Ascending aorta (tissue), 2 donors: ENCODE measurements around the gene SH3PXD2A. TPM values are rescaled to one million over a fixed set of nuclear protein-coding genes. Genes with fewer than 3 reads are reported as not detected.

Experiments used
- DNase-seq, 2 donors: peaks; one replicate each; pipeline ENCODE4 v3.0.0-alpha.2; 2019; ENCODE audit warnings: low spot score in 2 of 2
- H3K27ac ChIP-seq, 2 donors: fragments of 200-600 bp; sonication (generic); one replicate each; pipeline ENCODE4 v1.5.1; 2016 to 2017; ENCODE audit warnings: mild to moderate bottlenecking in 1 of 2
- H3K27me3 ChIP-seq: fragments of 200-600 bp; sonication (generic); one replicate; pipeline ENCODE4 v1.5.1; 2017
- H3K36me3 ChIP-seq, 2 donors: fragments of 200-600 bp; sonication (generic); one replicate each; pipeline ENCODE4 v1.5.1; 2016
- H3K4me1 ChIP-seq, 2 donors: fragments of 200-600 bp; sonication (generic); one replicate each; pipeline ENCODE4 v1.5.1; 2016 to 2017; ENCODE audit warnings: mild to moderate bottlenecking in 1 of 2
- H3K4me3 ChIP-seq, 2 donors: fragments of 200-600 bp; sonication (generic); one replicate each; pipeline ENCODE4 v1.5.1; 2016 to 2017; ENCODE audit warnings: mild to moderate bottlenecking in 1 of 2
- H3K9me3 ChIP-seq, 2 donors: fragments of 200-600 bp; sonication (generic); one replicate each; pipeline ENCODE4 v1.5.1; 2016
- CTCF ChIP-seq, 3 experiments: fragments of 200-600 bp in 2 of 3; fragments of 450-650 bp in 1 of 3; sonication (generic) in 2 of 3; IDR thresholded peaks; one replicate each; pipeline ENCODE4 v1.5.1; 2016 to 2019; ENCODE audit warnings: antibody characterized with exemption in 3 of 3, mild to moderate bottlenecking in 1 of 3, moderate library complexity in 1 of 3
- intact Hi-C: fragments of 100-400 bp; cut with DNase I; formaldehyde crosslinking; loops from one replicate; pipeline ENCODE4 v1.15.1; 2023
- total RNA-seq: library from RNA; depleted of rRNA; stranded (reverse); fragments of >200 nt; gene quantifications from one replicate; pipeline ENCODE4 v1.1.0, GENCODE V29; 2016

SH3PXD2A gene
- total RNA-seq, 1 donor from 2014 or later: 50.0 TPM

DNA sequence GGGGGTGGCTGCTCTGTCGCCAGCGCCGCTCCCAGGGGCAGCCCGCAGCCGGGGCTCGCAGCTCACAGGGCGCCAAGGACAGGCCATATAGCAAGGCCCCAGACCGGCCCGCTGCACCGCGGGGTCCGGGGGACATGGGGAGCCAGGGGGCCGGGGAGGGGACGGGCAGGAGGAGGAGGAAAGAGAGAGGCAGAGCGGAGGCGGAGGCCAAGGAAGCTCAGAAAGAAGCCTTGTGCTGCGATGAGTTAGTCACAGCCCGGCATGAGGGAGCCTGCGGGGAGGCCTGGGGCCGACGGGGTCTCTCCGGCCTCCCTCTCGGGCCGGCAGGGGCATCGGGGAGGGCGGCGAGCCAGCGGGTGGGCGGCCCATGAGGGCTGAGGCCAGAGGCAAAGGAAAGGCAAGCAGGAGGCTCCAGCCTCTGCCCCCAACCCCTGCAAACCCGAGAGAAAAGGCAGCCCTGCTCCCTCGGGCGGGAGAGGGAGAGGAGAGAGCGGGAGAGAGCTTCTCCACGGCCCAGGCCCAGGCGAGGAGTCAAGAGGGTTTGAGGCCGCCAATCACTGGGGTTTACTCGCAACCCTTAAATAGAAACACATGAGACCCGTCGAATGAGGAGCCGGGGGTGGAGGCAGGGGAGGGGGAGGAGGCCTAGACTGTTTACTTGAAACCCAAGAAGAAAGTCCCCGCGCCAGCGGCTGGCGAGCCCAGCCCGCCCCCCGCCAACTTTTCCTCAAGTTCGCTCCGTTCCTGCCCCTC, 194.0 kb downstream of the SH3PXD2A start:
- peak overlapping the region; percentile 61 to 94 for H3K4me3 ChIP-seq
- peak in 1 of 3 experiments; percentile 36 for TF ChIP-seq CTCF (IDR thresholded peaks at IDR 0.05)
- peak; percentile 77 to 93 for DNase-seq
- peaks cover 5 to 16% of the 10 kb centered on the region in 2 donors for H3K36me3 ChIP-seq
- no peaks in the 10 kb centered on the region for H3K9me3 ChIP-seq
- peak overlapping the region; percentile 93 for H3K27ac ChIP-seq
- intact Hi-C loops: loop anchor here (1.0 kb wide), 1 partner anchor 41 kb away; no protein-coding TSS in a partner anchor
- H3K27me3 ChIP-seq: no peaks in the 10 kb centered on the region
- peaks cover 16 to 31% of the 10 kb centered on the region in 2 donors for H3K4me1 ChIP-seq

DNA sequence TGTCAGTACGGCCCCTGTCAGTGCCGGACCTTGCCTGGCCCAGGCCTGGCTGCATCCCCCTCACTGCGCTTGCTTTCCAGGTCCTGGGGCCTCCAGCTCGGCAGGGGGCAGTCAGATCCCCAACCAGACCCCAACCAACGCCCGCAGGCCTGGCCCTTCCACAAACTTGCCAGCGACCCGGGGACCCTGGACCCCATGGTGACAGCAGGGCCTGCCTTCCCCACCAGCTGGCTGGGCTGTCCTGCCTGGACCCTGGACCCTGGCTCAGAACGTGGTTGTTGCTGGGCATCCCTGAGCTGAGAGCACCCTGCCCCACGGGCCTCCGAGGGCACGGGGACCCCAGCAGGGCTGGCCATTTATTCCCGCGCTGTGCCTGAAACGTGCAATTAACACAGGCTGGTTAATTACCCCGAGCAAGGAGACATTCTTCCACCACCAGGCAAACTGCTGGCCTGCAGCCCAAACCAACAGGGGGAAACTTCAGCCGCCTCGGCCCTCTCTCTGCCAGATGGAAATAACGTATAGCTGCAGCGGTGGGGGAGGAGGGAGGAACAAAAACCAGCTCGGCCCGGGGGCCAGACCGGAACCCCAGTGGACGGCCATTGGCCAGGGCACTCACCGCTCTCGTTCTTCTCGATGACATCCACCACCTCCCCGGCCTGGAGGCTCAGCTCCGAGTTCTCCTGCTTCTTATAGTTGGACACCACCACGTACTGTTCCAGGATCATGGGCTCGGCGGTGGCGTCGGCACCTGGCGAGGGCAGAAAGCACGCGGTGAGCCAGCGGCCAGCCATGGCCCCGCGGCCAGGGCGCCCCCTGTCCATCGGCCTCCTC, 194.8 kb downstream of the SH3PXD2A start:
- Histone ChIP-seq H3K4me3 (peak overlapping the region; percentile 61 to 94), H3K4me1 (peaks cover 16 to 31% of the 10 kb centered on the region in 2 donors), H3K27me3 (no peaks in the 10 kb centered on the region), H3K36me3 (peaks cover 5 to 16% of the 10 kb centered on the region in 2 donors), H3K27ac (peak overlapping the region; percentile 93), H3K9me3 (no peaks in the 10 kb centered on the region)
- no peak for DNase-seq
- intact Hi-C loops: loop anchor here (1.0 kb wide), 2 partner anchors 22 to 40 kb away; no protein-coding TSS in a partner anchor
- TF ChIP-seq CTCF (IDR thresholded peaks at IDR 0.05): peak in 1 of 3 experiments; percentile 13

GRCh38 chr10:103659674-103660363, 195.6 kb downstream of the SH3PXD2A start:
- H3K4me1 ChIP-seq: peaks cover 16 to 31% of the 10 kb centered on the region in 2 donors
- peak; percentile 45 to 87 for DNase-seq
- peak overlapping the region; percentile 61 to 94 for H3K4me3 ChIP-seq
- no peaks in the 10 kb centered on the region for H3K9me3 ChIP-seq
- no peaks in the 10 kb centered on the region for H3K27me3 ChIP-seq
- no peak for TF ChIP-seq CTCF (IDR thresholded peaks at IDR 0.05)
- H3K36me3 ChIP-seq: peaks cover 5 to 16% of the 10 kb centered on the region in 2 donors
- peak overlapping the region; percentile 93 for H3K27ac ChIP-seq
- intact Hi-C loops: loop anchor here (1.0 kb wide), 1 partner anchor 22 kb away; no protein-coding TSS in a partner anchor

DNA sequence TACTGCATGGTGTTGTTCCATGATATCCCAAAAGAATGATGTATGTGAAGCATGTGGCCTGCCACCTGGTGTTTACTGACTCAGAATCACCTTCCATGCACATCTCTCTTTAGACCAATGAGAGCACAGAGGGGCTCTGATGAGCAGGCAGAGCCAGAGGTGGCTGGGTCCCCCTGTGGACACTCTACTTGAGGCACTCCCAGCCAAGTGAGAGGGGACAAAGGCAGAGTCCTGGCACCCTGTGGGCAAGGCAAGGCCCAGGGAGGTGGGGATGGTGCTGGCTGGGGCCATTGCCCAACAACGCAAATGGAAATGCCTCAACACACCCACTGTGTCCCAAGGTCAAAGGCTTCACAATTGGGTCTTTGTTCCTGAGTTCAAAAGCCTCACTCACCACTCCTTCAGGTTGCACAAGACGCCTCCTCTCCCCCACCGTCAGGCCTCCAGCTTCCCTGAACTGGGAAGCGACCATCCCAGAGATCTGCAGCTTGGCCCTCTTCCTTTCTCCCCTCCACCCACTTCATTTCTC, 197.3 kb downstream of the SH3PXD2A start:
- Histone ChIP-seq H3K9me3 (no peaks in the 10 kb centered on the region), H3K4me1 (peaks cover 12 to 25% of the 10 kb centered on the region in 2 donors), H3K27ac (no peak overlapping the region), H3K36me3 (peaks cover 5 to 16% of the 10 kb centered on the region in 2 donors), H3K4me3 (no peak overlapping the region), H3K27me3 (no peaks in the 10 kb centered on the region)
- no peak for DNase-seq
- intact Hi-C loops: no loop called here
- no peak for TF ChIP-seq CTCF (IDR thresholded peaks at IDR 0.05)

DNA sequence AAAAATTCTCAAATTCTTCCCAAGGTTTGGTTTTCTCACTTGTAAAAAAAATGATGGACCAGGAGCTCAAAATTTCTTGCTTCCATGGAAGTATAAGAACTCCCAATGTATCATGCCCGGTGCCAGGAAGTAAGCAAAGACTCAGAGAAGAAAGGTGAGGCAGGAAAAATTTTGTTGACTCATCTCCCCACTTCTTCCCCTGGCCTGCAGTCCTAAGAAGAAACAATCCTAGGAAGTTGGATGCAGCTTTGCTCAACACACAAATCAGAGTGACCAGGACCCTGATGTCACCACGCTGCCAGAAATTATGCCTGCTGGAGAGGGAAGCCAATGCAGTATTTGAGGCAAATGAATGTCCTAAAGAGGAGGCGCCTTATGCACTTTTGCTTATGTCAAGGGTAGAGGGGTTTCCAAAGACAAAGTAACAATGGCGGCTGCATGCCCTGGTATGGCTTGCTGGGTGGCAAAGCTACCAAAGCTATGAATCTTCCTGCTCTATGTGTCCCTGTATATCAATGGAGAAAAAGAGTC, 198.2 kb downstream of the SH3PXD2A start:
- no peak overlapping the region for H3K27ac ChIP-seq
- TF ChIP-seq CTCF (IDR thresholded peaks at IDR 0.05): no peak
- H3K4me3 ChIP-seq: no peak overlapping the region
- peaks cover 16 to 29% of the 10 kb centered on the region in 2 donors for H3K4me1 ChIP-seq
- DNase-seq: no peak
- H3K36me3 ChIP-seq: peaks cover 5 to 16% of the 10 kb centered on the region in 2 donors
- H3K9me3 ChIP-seq: no peaks in the 10 kb centered on the region
- intact Hi-C loops: no loop called here
- no peaks in the 10 kb centered on the region for H3K27me3 ChIP-seq
